ENCODE data around the gene PTPRM. TPM values are rescaled to one million over a fixed set of nuclear protein-coding genes. Genes with fewer than 3 reads are reported as not detected.

The PTPRM gene
- total and polyA plus RNA-seq, 4 donors = 61.1 to 146 (median 87.5) TPM

DNA sequence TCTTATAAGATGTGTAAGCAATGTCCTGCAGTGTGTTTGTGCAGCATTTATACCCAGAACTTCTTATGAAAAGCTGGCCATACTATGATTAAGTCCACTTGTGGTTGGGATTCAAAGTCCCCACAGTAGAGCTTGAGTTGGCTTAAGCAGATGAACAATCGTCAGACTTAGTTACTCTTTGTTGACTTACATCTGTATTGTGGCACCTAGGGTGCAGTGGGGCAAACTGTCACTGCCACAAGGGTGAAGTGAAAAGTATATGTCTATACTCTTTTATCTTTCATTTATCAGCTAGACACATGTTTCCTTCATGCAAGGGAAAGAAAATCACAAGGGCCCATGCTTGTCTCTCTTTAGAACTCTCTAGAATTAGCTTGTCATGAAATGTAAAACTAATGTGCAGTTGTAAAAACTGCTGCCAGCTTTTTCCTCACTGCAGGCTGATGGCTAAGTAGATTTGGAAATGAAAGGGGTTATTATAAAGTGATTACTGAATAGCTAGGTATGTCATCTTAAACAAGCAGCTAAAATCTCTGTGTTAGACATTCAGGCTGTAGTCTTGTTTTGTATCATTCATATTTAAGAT, 474.5 kb downstream of the PTPRM start:
- peaks cover 0 to 2% (median 0%) of the 10 kb centered on the region in 4 donors for H3K36me3 ChIP-seq (ENCODE audit: control insufficient read depth in 4 of 4, insufficient read depth in 4 of 4, low read length in 4 of 4)
- ATAC-seq (ENCODE audit: insufficient read depth, low FRiP score) (no peak), DNase-seq (no peak)
- no peak overlapping the region for H3K9ac ChIP-seq (ENCODE audit: insufficient read depth in 1 of 2, low read length in 2 of 2)
- H3K27ac ChIP-seq (ENCODE audit: low read depth in 1 of 2, low read length in 1 of 2) = no peak overlapping the region
- 50 to 56% methylated on average over 1 of the region's 1 CpG for WGBS, 2 donors
- TF ChIP-seq, protein P1, sequence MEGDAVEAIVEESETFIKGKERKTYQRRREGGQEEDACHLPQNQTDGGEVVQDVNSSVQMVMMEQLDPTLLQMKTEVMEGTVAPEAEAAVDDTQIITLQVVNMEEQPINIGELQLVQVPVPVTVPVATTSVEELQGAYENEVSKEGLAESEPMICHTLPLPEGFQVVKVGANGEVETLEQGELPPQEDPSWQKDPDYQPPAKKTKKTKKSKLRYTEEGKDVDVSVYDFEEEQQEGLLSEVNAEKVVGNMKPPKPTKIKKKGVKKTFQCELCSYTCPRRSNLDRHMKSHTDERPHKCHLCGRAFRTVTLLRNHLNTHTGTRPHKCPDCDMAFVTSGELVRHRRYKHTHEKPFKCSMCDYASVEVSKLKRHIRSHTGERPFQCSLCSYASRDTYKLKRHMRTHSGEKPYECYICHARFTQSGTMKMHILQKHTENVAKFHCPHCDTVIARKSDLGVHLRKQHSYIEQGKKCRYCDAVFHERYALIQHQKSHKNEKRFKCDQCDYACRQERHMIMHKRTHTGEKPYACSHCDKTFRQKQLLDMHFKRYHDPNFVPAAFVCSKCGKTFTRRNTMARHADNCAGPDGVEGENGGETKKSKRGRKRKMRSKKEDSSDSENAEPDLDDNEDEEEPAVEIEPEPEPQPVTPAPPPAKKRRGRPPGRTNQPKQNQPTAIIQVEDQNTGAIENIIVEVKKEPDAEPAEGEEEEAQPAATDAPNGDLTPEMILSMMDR (IDR thresholded peaks at IDR 0.05; ENCODE audit: control extremely low read depth, extremely low read depth) = no peak
- no peaks in the 10 kb centered on the region for H3K9me3 ChIP-seq (ENCODE audit: control insufficient read depth in 4 of 4, insufficient read depth in 3 of 4, low read length in 3 of 4)
- no peaks in the 10 kb centered on the region for H3K27me3 ChIP-seq (ENCODE audit: control insufficient read depth in 3 of 3, insufficient read depth in 3 of 3, low read length in 2 of 3)
- peaks cover 0 to 15% (median 0%) of the 10 kb centered on the region in 5 donors for H3K4me1 ChIP-seq (ENCODE audit: control insufficient read depth in 5 of 5, insufficient read depth in 5 of 5, low read length in 5 of 5)
- H3K4me3 ChIP-seq = no peak overlapping the region

DNA sequence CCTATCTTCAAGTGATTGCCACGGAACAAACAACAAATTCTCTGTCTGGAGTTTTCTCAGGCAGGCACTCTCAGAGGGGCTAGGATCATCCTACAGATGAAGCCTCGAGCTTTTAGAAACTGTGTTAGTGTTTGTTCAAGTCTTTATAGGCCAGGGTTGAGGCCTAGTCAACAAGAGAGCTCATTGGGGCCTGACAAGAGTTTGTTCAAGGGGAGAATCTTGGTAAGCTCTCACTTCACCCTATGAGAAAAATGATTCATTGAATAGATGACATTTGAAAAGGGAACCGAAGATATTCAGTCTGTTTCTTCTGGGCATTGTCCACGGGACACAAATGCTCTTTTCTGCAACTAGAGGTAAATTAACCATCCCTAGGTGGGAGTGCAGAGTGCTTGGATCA, 476.9 kb downstream of the PTPRM start:
- H3K4me1 ChIP-seq (ENCODE audit: control insufficient read depth in 5 of 5, insufficient read depth in 5 of 5, low read length in 5 of 5) = peaks cover 0 to 17% (median 0%) of the 10 kb centered on the region in 5 donors
- H3K27me3 ChIP-seq (ENCODE audit: control insufficient read depth in 3 of 3, insufficient read depth in 3 of 3, low read length in 2 of 3) = no peaks in the 10 kb centered on the region
- H3K9me3 ChIP-seq (ENCODE audit: control insufficient read depth in 4 of 4, insufficient read depth in 3 of 4, low read length in 3 of 4) = no peaks in the 10 kb centered on the region
- no peak overlapping the region for H3K27ac ChIP-seq (ENCODE audit: low read depth in 1 of 2, low read length in 1 of 2)
- H3K9ac ChIP-seq (ENCODE audit: insufficient read depth in 1 of 2, low read length in 2 of 2) = no peak overlapping the region
- WGBS, 2 donors = 63 to 76% methylated on average over 4 of the region's 4 CpGs
- peaks cover 0 to 2% (median 0%) of the 10 kb centered on the region in 4 donors for H3K36me3 ChIP-seq (ENCODE audit: control insufficient read depth in 4 of 4, insufficient read depth in 4 of 4, low read length in 4 of 4)
- H3K4me3 ChIP-seq = no peak overlapping the region
- DNase-seq = no peak
- ATAC-seq (ENCODE audit: insufficient read depth, low FRiP score) = no peak
- TF ChIP-seq, protein P1 (IDR thresholded peaks at IDR 0.05; ENCODE audit: control extremely low read depth, extremely low read depth) = no peak

DNA sequence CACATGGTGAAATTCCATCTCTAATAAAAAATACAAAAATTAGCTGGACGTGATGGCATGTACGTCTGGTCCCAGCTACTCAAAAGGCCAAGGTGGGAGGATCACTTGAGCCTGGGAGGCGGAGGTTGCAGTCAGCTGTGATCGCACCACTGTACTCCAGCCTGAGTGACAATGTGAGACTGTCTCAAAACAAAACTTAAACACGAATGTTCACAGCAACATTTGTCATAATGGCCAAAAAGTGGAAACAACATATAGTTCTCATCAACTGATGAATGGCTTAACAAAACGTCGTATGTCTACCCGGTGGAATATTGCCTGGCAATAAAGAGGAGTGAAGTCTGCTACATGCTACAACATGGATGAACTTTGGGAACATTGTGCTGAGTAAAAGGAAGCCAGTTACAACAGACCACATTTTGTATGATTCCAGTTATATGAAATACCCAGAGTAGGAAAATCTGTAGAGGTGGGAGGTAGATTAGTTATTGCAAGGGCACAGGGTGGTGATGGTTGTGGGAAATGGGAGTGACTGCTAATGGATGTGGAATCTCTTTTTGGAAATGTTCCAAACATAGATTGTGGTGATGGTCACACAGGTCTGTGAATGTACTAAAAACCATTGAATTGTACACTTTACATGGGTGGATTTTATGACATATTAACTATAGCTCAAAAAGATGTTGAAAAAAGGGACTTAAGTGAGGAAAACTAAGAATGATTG, 478.2 kb downstream of the PTPRM start:
- Histone ChIP-seq H3K4me3 (no peak overlapping the region), H3K9me3 (ENCODE audit: control insufficient read depth in 4 of 4, insufficient read depth in 3 of 4, low read length in 3 of 4) (no peaks in the 10 kb centered on the region), H3K9ac (ENCODE audit: insufficient read depth in 1 of 2, low read length in 2 of 2) (no peak overlapping the region), H3K27ac (ENCODE audit: low read depth in 1 of 2, low read length in 1 of 2) (no peak overlapping the region), H3K4me1 (ENCODE audit: control insufficient read depth in 5 of 5, insufficient read depth in 5 of 5, low read length in 5 of 5) (peaks cover 0 to 23% (median 1%) of the 10 kb centered on the region in 5 donors), H3K36me3 (ENCODE audit: control insufficient read depth in 4 of 4, insufficient read depth in 4 of 4, low read length in 4 of 4) (no peaks in the 10 kb centered on the region), H3K27me3 (ENCODE audit: control insufficient read depth in 3 of 3, insufficient read depth in 3 of 3, low read length in 2 of 3) (no peaks in the 10 kb centered on the region)
- no peak for ATAC-seq (ENCODE audit: insufficient read depth, low FRiP score)
- no peak for DNase-seq
- TF ChIP-seq, protein P1 (IDR thresholded peaks at IDR 0.05; ENCODE audit: control extremely low read depth, extremely low read depth) = no peak
- WGBS, 2 donors = 94 to 95% methylated on average over 8 of the region's 8 CpGs

Data from lung (tissue), 12 donors.